Ascending aorta (tissue), 2 donors: ENCODE results near the gene SUB1. TPM values are rescaled to one million over a fixed set of nuclear protein-coding genes. Genes with fewer than 3 reads are reported as not detected.
"Not testable (repeated sequence)": the region's sequence is repeated elsewhere in the genome, so short reads cannot be mapped to it uniquely, and the experiment has no call there.

Experiments used
- DNase-seq, 2 donors: peaks; one replicate each; pipeline ENCODE4 v3.0.0-alpha.2; 2019; ENCODE audit warnings: low spot score in 2 of 2
- H3K27ac ChIP-seq, 2 donors: fragments of 200-600 bp; sonication (generic); one replicate each; pipeline ENCODE4 v1.5.1; 2016 to 2017; ENCODE audit warnings: mild to moderate bottlenecking in 1 of 2
- H3K27me3 ChIP-seq: fragments of 200-600 bp; sonication (generic); one replicate; pipeline ENCODE4 v1.5.1; 2017
- H3K36me3 ChIP-seq, 2 donors: fragments of 200-600 bp; sonication (generic); one replicate each; pipeline ENCODE4 v1.5.1; 2016
- H3K4me1 ChIP-seq, 2 donors: fragments of 200-600 bp; sonication (generic); one replicate each; pipeline ENCODE4 v1.5.1; 2016 to 2017; ENCODE audit warnings: mild to moderate bottlenecking in 1 of 2
- H3K4me3 ChIP-seq, 2 donors: fragments of 200-600 bp; sonication (generic); one replicate each; pipeline ENCODE4 v1.5.1; 2016 to 2017; ENCODE audit warnings: mild to moderate bottlenecking in 1 of 2
- H3K9me3 ChIP-seq, 2 donors: fragments of 200-600 bp; sonication (generic); one replicate each; pipeline ENCODE4 v1.5.1; 2016
- CTCF ChIP-seq, 3 experiments: fragments of 200-600 bp in 2 of 3; fragments of 450-650 bp in 1 of 3; sonication (generic) in 2 of 3; IDR thresholded peaks; one replicate each; pipeline ENCODE4 v1.5.1; 2016 to 2019; ENCODE audit warnings: antibody characterized with exemption in 3 of 3, mild to moderate bottlenecking in 1 of 3, moderate library complexity in 1 of 3
- intact Hi-C: fragments of 100-400 bp; cut with DNase I; formaldehyde crosslinking; loops from one replicate; pipeline ENCODE4 v1.15.1; 2023
- total RNA-seq: library from RNA; depleted of rRNA; stranded (reverse); fragments of >200 nt; gene quantifications from one replicate; pipeline ENCODE4 v1.1.0, GENCODE V29; 2016

SUB1 gene
- total RNA-seq, 1 donor from 2014 or later = 103 TPM

GRCh38 chr5:32551865-32552264 is 33.5 kb upstream of the SUB1 start:
- no peak for DNase-seq
- intact Hi-C loops = no loop called here
- Histone ChIP-seq H3K36me3 (no peaks in the 10 kb centered on the region), H3K9me3 (no peaks in the 10 kb centered on the region), H3K4me1 (no peaks in the 10 kb centered on the region), H3K27ac (no peak overlapping the region), H3K27me3 (no peaks in the 10 kb centered on the region), H3K4me3 (no peak overlapping the region)
- TF ChIP-seq CTCF (IDR thresholded peaks at IDR 0.05) = no peak

GRCh38 chr5:32552491-32552890 is 32.9 kb upstream of the SUB1 start:
- intact Hi-C loops, H3K4me1 ChIP-seq, H3K36me3 ChIP-seq, DNase-seq, H3K9me3 ChIP-seq, H3K4me3 ChIP-seq, H3K27me3 ChIP-seq, H3K27ac ChIP-seq: not testable (repeated sequence)

GRCh38 chr5:32552936-32553335 is 32.4 kb upstream of the SUB1 start:
- no peak for DNase-seq
- H3K27ac ChIP-seq = no peak overlapping the region
- no peaks in the 10 kb centered on the region for H3K9me3 ChIP-seq
- H3K36me3 ChIP-seq = no peaks in the 10 kb centered on the region
- no peaks in the 10 kb centered on the region for H3K27me3 ChIP-seq
- no peak for TF ChIP-seq CTCF (IDR thresholded peaks at IDR 0.05)
- intact Hi-C loops = no loop called here
- H3K4me3 ChIP-seq = no peak overlapping the region
- H3K4me1 ChIP-seq = no peaks in the 10 kb centered on the region

- intact Hi-C loops, H3K4me3 ChIP-seq, H3K9me3 ChIP-seq, DNase-seq, H3K27ac ChIP-seq, H3K4me1 ChIP-seq, H3K27me3 ChIP-seq, H3K36me3 ChIP-seq: not testable (repeated sequence)
Measured at GRCh38 chr5:32554181-32554780, 31.1 kb upstream of the SUB1 start.

- intact Hi-C loops, H3K9me3 ChIP-seq, H3K27ac ChIP-seq, H3K4me1 ChIP-seq, H3K27me3 ChIP-seq, H3K4me3 ChIP-seq, DNase-seq, H3K36me3 ChIP-seq: not testable (repeated sequence)
Measured at GRCh38 chr5:32556543-32556942, 28.8 kb upstream of the SUB1 start.

GRCh38 chr5:32559411-32559810 is 25.9 kb upstream of the SUB1 start:
- H3K9me3 ChIP-seq = no peaks in the 10 kb centered on the region
- TF ChIP-seq CTCF (IDR thresholded peaks at IDR 0.05) = no peak
- no peak for DNase-seq
- no peaks in the 10 kb centered on the region for H3K36me3 ChIP-seq
- H3K27me3 ChIP-seq = no peaks in the 10 kb centered on the region
- H3K27ac ChIP-seq = no peak overlapping the region
- no peaks in the 10 kb centered on the region for H3K4me1 ChIP-seq
- H3K4me3 ChIP-seq = no peak overlapping the region
- intact Hi-C loops = no loop called here

GRCh38 chr5:32559921-32560320 is 25.4 kb upstream of the SUB1 start:
- Histone ChIP-seq H3K27me3 (no peaks in the 10 kb centered on the region), H3K4me1 (no peaks in the 10 kb centered on the region), H3K36me3 (no peaks in the 10 kb centered on the region), H3K27ac (no peak overlapping the region), H3K9me3 (no peaks in the 10 kb centered on the region), H3K4me3 (no peak overlapping the region)
- intact Hi-C loops = no loop called here
- no peak for DNase-seq
- no peak for TF ChIP-seq CTCF (IDR thresholded peaks at IDR 0.05)
